Retinal pigment epithelial cell (primary cell): ENCODE data around the gene ANKRD24.
"Not testable (repeated sequence)": the region's sequence is repeated elsewhere in the genome, so short reads cannot be mapped to it uniquely, and the experiment has no call there.

Experiments
- DNase-seq: peaks from one replicate; pipeline ENCODE4 v3.0.0-alpha.2; 2010; ENCODE audit warnings: low read depth
- H3K4me3 ChIP-seq: 2 replicates; pipeline ENCODE4 v1.5.1; 2011; ENCODE audit warnings: mild to moderate bottlenecking, low read length, control low read depth, moderate library complexity
- CTCF ChIP-seq: conservative IDR thresholded peaks from 2 replicates; pipeline ENCODE4 v1.5.1; 2011; ENCODE audit warnings: low read depth, low read length, control low read depth, inconsistent platforms

The ANKRD24 gene

GRCh38 chr19:4144666-4145249 lies 37.7 kb upstream of the ANKRD24 start:
- H3K4me3 ChIP-seq = no peak overlapping the region
- DNase-seq = no peak
- no peak for TF ChIP-seq CTCF

DNA sequence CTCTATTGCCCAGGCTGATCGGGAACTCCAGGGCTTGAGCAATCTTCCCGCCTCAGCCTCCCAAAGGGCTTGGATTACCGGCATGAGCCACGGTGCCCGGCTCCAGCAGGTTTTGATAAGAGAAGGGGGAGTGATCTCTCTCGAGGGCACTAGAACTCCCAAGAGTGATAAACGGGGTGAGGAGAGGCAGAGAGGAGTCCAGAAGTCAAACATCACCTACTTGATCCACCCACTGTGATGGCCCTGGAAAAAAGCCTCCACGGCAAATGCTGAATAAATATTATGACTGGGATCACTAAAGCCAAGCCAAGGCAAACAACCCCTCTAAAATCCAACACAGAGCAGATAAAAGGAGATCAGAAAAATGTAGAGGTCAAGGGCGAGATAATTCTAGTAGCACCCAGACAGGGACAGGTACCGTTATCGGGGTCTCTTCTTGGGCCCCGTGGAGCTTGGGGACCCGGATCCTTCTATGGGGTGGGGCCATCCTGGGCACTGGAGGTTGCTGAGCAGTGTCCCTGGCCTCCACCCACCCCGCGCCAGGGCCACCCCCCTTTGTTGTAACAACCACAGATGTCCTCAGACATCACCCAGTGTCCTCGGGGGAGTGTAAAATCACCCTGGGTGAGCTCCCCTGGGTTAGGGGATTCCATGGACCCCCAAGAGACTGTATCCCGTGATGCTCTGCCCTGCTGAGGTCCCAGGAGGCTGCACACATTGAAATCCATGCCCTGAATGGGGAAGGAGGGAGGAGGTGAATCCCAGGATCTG lies 32.8 kb upstream of the ANKRD24 start:
- no peak for DNase-seq
- TF ChIP-seq CTCF = no peak
- H3K4me3 ChIP-seq = no peak overlapping the region

- H3K4me3 ChIP-seq = no peak overlapping the region
- no peak for DNase-seq
- TF ChIP-seq CTCF = no peak
Measured at GRCh38 chr19:4151623-4152022, 30.9 kb upstream of the ANKRD24 start.

GRCh38 chr19:4152241-4152998 lies 30.1 kb upstream of the ANKRD24 start:
- no peak overlapping the region for H3K4me3 ChIP-seq
- TF ChIP-seq CTCF = no peak
- DNase-seq = no peak

GRCh38 chr19:4154571-4155312 lies 27.7 kb upstream of the ANKRD24 start:
- no peak for TF ChIP-seq CTCF
- DNase-seq = no peak
- H3K4me3 ChIP-seq = no peak overlapping the region

DNA sequence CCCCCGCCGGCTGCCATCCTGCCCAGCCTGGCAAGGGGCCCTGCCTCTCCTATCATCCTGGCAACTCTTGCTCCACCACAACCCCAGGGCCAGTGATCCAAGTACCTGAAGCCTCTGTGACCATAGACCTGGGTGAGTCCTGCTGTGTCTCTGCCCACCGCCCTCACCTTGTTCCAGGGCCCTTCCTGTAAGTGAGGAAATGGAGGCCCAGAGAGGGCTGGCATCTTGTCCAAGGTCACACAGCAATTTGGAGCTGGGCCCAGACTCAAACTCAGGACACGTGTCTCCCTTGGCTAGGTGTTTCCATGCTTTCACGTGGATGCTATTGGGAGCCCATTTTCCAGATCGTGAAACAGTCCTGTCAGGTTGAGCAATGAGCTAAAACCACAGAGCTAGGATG lies 25.3 kb upstream of the ANKRD24 start:
- TF ChIP-seq CTCF = no peak
- H3K4me3 ChIP-seq = no peak overlapping the region
- no peak for DNase-seq

- H3K4me3 ChIP-seq, DNase-seq: not testable (repeated sequence)
Measured at GRCh38 chr19:4157971-4158370, 24.5 kb upstream of the ANKRD24 start.
